WTC11 (cell line): ENCODE results near the gene SDF2L1. TPM values are rescaled to one million over a fixed set of nuclear protein-coding genes. Genes with fewer than 3 reads are reported as not detected.

Source experiments
- ATAC-seq: fragments of 200-7000 bp; cut with Tn5 transposase; 2 replicates; pipeline ENCODE4 v1.10.0; 2021; ENCODE audit warnings: mild to moderate bottlenecking, moderate library complexity
- CTCF ChIA-PET: fragments of 300-600 bp; sonication (Branson Sonifier 250); formaldehyde crosslinking; loops from one replicate; lab custom pipeline; 2021; ENCODE audit warnings: antibody characterized with exemption; lab: Charles Lee
- POLR2A ChIA-PET: fragments of 350-600 bp; sonication (Branson Sonifier 250); formaldehyde crosslinking; loops from one replicate; lab custom pipeline; 2021; ENCODE audit warnings: antibody characterized with exemption; lab: Charles Lee
- DNase-seq: peaks from one replicate; pipeline ENCODE4 v3.0.0; 2021; ENCODE audit warnings: low spot score
- H3K27ac Mint-ChIP-seq: 2 replicates; pipeline ENCODE4 v1.8.0; 2021; ENCODE audit warnings: mixed read lengths
- H3K27me3 Mint-ChIP-seq: 2 replicates; pipeline ENCODE4 v1.8.0; 2021; ENCODE audit warnings: low read depth, mild to moderate bottlenecking, moderate library complexity, mixed read lengths
- H3K36me3 Mint-ChIP-seq: 2 replicates; pipeline ENCODE4 v1.8.0; 2021; ENCODE audit warnings: mixed read lengths
- H3K4me1 Mint-ChIP-seq: 2 replicates; pipeline ENCODE4 v1.8.0; 2022; ENCODE audit warnings: mixed read lengths
- H3K4me3 Mint-ChIP-seq: 2 replicates; pipeline ENCODE4 v1.8.0; 2021; ENCODE audit warnings: mild to moderate bottlenecking, moderate library complexity, mixed read lengths
- H3K9me3 Mint-ChIP-seq: 2 replicates; pipeline ENCODE4 v1.8.0; 2021; ENCODE audit warnings: mixed read lengths
- CTCF ChIP-seq: fragments of 200-600 bp; IDR thresholded peaks from 2 replicates; pipeline ENCODE4 v1.8.0; 2022; ENCODE audit warnings: antibody characterized with exemption
- GTF2I ChIP-seq: fragments of 250-450 bp; sonication (Bioruptor Pico); conservative IDR thresholded peaks from 2 replicates; pipeline ENCODE4 v1.4.0; 2021; ENCODE audit warnings: mild to moderate bottlenecking
- JAZF1 ChIP-seq: fragments of 250-450 bp; sonication (Bioruptor Pico); IDR thresholded peaks from 2 replicates; pipeline ENCODE4 v1.9.0; 2021; ENCODE audit warnings: moderate library complexity, mild to moderate bottlenecking, inconsistent platforms
- MYBL2 ChIP-seq: sonication (generic); formaldehyde crosslinking; IDR thresholded peaks from 2 replicates; pipeline ENCODE4 v1.8.1; 2023; ENCODE audit warnings: mild to moderate bottlenecking, moderate library complexity, missing genetic modification reagents
- TEAD4 ChIP-seq: sonication (generic); formaldehyde crosslinking; IDR thresholded peaks from 2 replicates; pipeline ENCODE4 v1.8.0; 2022; ENCODE audit warnings: mild to moderate bottlenecking, missing genetic modification reagents
- ZNF121 ChIP-seq: sonication (generic); formaldehyde crosslinking; IDR thresholded peaks from 2 replicates; pipeline ENCODE4 v1.8.0; 2023; ENCODE audit warnings: missing genetic modification reagents
- ZNF138 ChIP-seq: sonication (generic); formaldehyde crosslinking; conservative IDR thresholded peaks from 2 replicates; pipeline ENCODE4 v1.8.1; 2022; ENCODE audit warnings: mild to moderate bottlenecking, moderate library complexity, missing genetic modification reagents
- ZNF219 ChIP-seq: sonication (generic); formaldehyde crosslinking; IDR thresholded peaks from 2 replicates; pipeline ENCODE4 v1.8.0; 2023; ENCODE audit warnings: missing genetic modification reagents, mild to moderate bottlenecking, borderline replicate concordance
- total RNA-seq: library from RNA; stranded (reverse); gene quantifications from 3 replicates; pipeline ENCODE4 v1.2.3, GENCODE V29; 2021
- TF ChIP-seq, protein P1 (sequence below): sonication (generic); formaldehyde crosslinking; IDR thresholded peaks from 2 replicates; pipeline ENCODE4 v1.8.0; 2023; ENCODE audit warnings: missing genetic modification reagents, mild to moderate bottlenecking, borderline replicate concordance
- TF ChIP-seq, protein P2 (sequence below): sonication (generic); formaldehyde crosslinking; IDR thresholded peaks from 2 replicates; pipeline ENCODE4 v1.8.1; 2023; ENCODE audit warnings: mild to moderate bottlenecking, moderate library complexity, missing genetic modification reagents

The SDF2L1 gene
- total RNA-seq, 1 experiment from 2014 or later, result 73.6 TPM

DNA sequence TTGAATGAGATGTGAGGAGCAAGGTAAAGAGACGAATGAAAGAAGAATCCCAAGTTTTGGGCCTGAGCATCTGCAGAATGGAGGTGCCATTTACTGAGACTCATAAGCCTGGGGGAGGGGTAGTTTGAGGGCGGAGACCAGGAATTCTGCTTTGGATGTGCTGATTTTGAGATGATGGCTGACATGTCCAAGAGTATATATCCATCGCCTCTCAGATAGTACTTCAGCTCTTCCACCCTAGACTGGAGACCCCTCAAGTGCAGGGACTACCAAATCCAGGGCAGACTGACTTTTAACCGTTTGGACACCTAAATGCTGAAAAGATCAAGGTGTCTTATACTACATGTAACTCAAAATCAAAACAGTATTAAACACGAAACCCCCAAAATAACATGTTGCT is 1.3 kb upstream of the SDF2L1 start (continued):
- TF ChIP-seq CTCF (no peak), ZNF138 (no peak), JAZF1 (CRISPR knock-in tag) (no peak), ZNF219 (no peak), GTF2I (no peak)

- H3K27ac Mint-ChIP-seq, result peak overlapping the region; percentile 84
- peak overlapping the region; percentile 83 for H3K4me3 Mint-ChIP-seq
- no peak for DNase-seq
- peaks cover 20% of the 10 kb centered on the region for H3K27me3 Mint-ChIP-seq
- ChIA-PET CTCF (interaction anchor here (0.6 to 4.3 kb wide), 22 partner anchors 11 to 311 kb away, joined by 3 to 273 read pairs (median 5); partner anchors contain the start of genes CCDC116, PPIL2, PPM1F and YDJC), POLR2A (interaction anchor here (2.7 to 2.8 kb wide), 2 partner anchors 11 to 12 kb away, joined by 11 to 22 read pairs; partner anchors contain the start of gene YDJC)
- peaks cover 14% of the 10 kb centered on the region for H3K36me3 Mint-ChIP-seq
- TF ChIP-seq TEAD4 (CRISPR knock-in tag), result no peak
- TF ChIP-seq, protein P1, sequence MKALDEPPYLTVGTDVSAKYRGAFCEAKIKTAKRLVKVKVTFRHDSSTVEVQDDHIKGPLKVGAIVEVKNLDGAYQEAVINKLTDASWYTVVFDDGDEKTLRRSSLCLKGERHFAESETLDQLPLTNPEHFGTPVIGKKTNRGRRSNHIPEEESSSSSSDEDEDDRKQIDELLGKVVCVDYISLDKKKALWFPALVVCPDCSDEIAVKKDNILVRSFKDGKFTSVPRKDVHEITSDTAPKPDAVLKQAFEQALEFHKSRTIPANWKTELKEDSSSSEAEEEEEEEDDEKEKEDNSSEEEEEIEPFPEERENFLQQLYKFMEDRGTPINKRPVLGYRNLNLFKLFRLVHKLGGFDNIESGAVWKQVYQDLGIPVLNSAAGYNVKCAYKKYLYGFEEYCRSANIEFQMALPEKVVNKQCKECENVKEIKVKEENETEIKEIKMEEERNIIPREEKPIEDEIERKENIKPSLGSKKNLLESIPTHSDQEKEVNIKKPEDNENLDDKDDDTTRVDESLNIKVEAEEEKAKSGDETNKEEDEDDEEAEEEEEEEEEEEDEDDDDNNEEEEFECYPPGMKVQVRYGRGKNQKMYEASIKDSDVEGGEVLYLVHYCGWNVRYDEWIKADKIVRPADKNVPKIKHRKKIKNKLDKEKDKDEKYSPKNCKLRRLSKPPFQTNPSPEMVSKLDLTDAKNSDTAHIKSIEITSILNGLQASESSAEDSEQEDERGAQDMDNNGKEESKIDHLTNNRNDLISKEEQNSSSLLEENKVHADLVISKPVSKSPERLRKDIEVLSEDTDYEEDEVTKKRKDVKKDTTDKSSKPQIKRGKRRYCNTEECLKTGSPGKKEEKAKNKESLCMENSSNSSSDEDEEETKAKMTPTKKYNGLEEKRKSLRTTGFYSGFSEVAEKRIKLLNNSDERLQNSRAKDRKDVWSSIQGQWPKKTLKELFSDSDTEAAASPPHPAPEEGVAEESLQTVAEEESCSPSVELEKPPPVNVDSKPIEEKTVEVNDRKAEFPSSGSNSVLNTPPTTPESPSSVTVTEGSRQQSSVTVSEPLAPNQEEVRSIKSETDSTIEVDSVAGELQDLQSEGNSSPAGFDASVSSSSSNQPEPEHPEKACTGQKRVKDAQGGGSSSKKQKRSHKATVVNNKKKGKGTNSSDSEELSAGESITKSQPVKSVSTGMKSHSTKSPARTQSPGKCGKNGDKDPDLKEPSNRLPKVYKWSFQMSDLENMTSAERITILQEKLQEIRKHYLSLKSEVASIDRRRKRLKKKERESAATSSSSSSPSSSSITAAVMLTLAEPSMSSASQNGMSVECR (CRISPR knock-in tag), result 0 out of 2 replicates have a peak, but pooled peaks have one; percentile 42
- H3K4me1 Mint-ChIP-seq, result peaks cover 14% of the 10 kb centered on the region
- ATAC-seq, result peak; percentile 4
- H3K9me3 Mint-ChIP-seq, result no peaks in the 10 kb centered on the region
These were observed 699 bp upstream of the SDF2L1 start for GRCh38 chr22:21641417-21641788.

DNA sequence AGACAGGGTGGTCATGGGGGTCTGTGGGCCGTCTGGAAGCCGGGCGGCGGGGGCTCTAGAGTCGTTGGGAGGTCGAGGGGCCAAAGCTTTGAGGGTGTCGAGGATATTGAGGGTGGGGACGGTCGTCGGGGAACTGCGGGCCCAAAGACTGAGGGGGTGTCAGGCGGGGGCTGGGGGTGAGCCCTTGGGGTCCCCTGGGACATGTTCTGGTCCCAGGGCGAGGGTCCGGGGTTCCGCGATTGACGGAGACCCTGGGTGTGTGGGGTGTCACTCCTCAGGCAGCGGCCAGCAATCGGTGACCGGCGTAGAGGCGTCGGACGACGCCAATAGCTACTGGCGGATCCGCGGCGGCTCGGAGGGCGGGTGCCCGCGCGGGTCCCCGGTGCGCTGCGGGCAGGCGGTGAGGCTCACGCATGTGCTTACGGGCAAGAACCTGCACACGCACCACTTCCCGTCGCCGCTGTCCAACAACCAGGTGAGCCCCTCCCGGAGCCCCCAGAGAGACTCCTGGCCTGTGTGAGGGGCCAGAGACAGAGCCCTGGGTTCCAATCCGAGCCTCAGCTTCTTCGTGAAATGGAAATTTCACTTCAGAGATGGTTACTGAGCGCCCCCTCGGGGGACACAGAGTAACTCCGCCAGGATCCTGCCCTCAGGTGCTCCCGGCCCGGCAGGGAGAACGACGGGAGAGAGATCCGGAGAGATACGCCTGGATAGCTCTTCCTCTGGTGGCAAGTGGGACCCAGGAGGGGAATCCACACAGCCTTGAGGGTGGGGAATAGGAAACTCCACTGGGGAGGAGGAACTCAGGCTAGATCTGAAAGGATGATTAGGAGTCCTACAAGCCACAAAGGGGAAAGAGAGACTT is 714 bp downstream of the SDF2L1 start:
- Mint-ChIP-seq H3K4me1 (peaks cover 16% of the 10 kb centered on the region), H3K27ac (no peak overlapping the region), H3K4me3 (peak overlapping the region; percentile 83), H3K27me3 (peaks cover 17% of the 10 kb centered on the region), H3K9me3 (no peaks in the 10 kb centered on the region), H3K36me3 (peaks cover 21% of the 10 kb centered on the region)
- ATAC-seq, result peak; percentile 21
- POLR2A ChIA-PET, result interaction anchor here (0.6 to 2.8 kb wide), 5 partner anchors 9 to 704 kb away, joined by 3 to 22 read pairs (median 3); partner anchors contain the start of gene YDJC
- DNase-seq, result peak; percentile 81
- CTCF ChIA-PET, result interaction anchor here (0.6 to 4.3 kb wide), 28 partner anchors 10 to 310 kb away, joined by 3 to 273 read pairs (median 5); partner anchors contain the start of genes CCDC116, PPIL2, PPM1F and YDJC
- TF ChIP-seq ZNF121 (CRISPR knock-in tag) (no peak), JAZF1 (CRISPR knock-in tag) (peak; percentile 46; the same call in 1 of the 2 replicates), CTCF (peak; percentile 17; the same call in 1 of the 2 replicates), GTF2I (0 out of 2 replicates have a peak, but pooled peaks have one; percentile 20), MYBL2 (CRISPR knock-in tag) (0 out of 2 replicates have a peak, but pooled peaks have one; percentile 5)
- TF ChIP-seq, protein P1 (CRISPR knock-in tag), result 0 out of 2 replicates have a peak, but pooled peaks have one; percentile 7
- TF ChIP-seq, protein P2, sequence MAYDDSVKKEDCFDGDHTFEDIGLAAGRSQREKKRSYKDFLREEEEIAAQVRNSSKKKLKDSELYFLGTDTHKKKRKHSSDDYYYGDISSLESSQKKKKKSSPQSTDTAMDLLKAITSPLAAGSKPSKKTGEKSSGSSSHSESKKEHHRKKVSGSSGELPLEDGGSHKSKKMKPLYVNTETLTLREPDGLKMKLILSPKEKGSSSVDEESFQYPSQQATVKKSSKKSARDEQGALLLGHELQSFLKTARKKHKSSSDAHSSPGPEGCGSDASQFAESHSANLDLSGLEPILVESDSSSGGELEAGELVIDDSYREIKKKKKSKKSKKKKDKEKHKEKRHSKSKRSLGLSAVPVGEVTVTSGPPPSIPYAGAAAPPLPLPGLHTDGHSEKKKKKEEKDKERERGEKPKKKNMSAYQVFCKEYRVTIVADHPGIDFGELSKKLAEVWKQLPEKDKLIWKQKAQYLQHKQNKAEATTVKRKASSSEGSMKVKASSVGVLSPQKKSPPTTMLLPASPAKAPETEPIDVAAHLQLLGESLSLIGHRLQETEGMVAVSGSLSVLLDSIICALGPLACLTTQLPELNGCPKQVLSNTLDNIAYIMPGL (CRISPR knock-in tag), result 0 out of 2 replicates have a peak, but pooled peaks have one; percentile 41
